H1 (cell line): ENCODE data around the gene ENTPD8. TPM values are rescaled to one million over a fixed set of nuclear protein-coding genes. Genes with fewer than 3 reads are reported as not detected.

ENCODE experiments used
- CTCF ChIA-PET: fragments of 300-600 bp; sonication (Branson Sonifier 250); formaldehyde crosslinking; loops from one replicate; lab custom pipeline; 2021; ENCODE audit not compliant: partially characterized antibody; lab: Charles Lee
- POLR2A ChIA-PET: fragments of 300-600 bp; sonication (Branson Sonifier 250); formaldehyde crosslinking; loops from one replicate; lab custom pipeline; 2021; ENCODE audit warnings: inconsistent platforms; ENCODE audit not compliant: partially characterized antibody; lab: Charles Lee
- DNase-seq, 2 experiments: peaks; one replicate each; pipeline versions ENCODE4 v3.0.0 to v3.0.0-alpha.2; 2010 to 2022; ENCODE audit warnings: low spot score in 2 of 2, low read depth in 1 of 2, mixed read lengths in 1 of 2
- FAIRE-seq: peaks from 2 replicates; lab custom pipeline; 2011; peaks lifted over from hg19 to GRCh38; lab: Jason Lieb, UNC
- H2AFZ ChIP-seq: 2 replicates; pipeline ENCODE4 v1.8.1; 2012; ENCODE audit warnings: low read length, inconsistent platforms
- H2AK5ac ChIP-seq: 2 replicates; pipeline ENCODE4 v1.6.1; 2013; ENCODE audit warnings: low read depth, low read length
- H2BK120ac ChIP-seq: replicated peaks from 2 replicates; pipeline ENCODE3; 2013; ENCODE audit warnings: low read depth, low read length, inconsistent platforms
- H2BK12ac ChIP-seq: 2 replicates; pipeline ENCODE4 v1.6.1; 2013; ENCODE audit warnings: low read depth, low read length
- H2BK15ac ChIP-seq: 2 replicates; pipeline ENCODE4 v1.6.1; 2013; ENCODE audit warnings: low read length
- H2BK20ac ChIP-seq: 2 replicates; pipeline ENCODE4 v1.6.1; 2013; ENCODE audit warnings: low read length
- H2BK5ac ChIP-seq: 2 replicates; pipeline ENCODE4 v1.6.1; 2013; ENCODE audit warnings: low read depth, low read length
- H3K14ac ChIP-seq: 2 replicates; pipeline ENCODE4 v1.6.1; 2013; ENCODE audit warnings: inconsistent platforms; ENCODE audit not compliant: insufficient read length
- H3K18ac ChIP-seq: 2 replicates; pipeline ENCODE4 v1.6.1; 2013; ENCODE audit warnings: low read length; ENCODE audit errors: extremely low read depth
- H3K23ac ChIP-seq: 2 replicates; pipeline ENCODE4 v1.6.1; 2013; ENCODE audit warnings: inconsistent platforms; ENCODE audit not compliant: insufficient read length
- H3K23me2 ChIP-seq: 2 replicates; pipeline ENCODE4 v1.6.1; 2013; ENCODE audit warnings: low read depth, low read length
- H3K27ac ChIP-seq: 2 replicates; pipeline ENCODE4 v1.6.1; 2011; ENCODE audit warnings: low read depth, low read length, inconsistent platforms
- H3K27me3 ChIP-seq, 4 experiments: replicated peaks in 1 of 4; 1 replicate in 1 of 4; 2 replicates in 3 of 4; pipeline versions ENCODE4 v1.6.1 to v1.8.1; 2011 to 2013; ENCODE audit warnings: low read length in 3 of 4, mild to moderate bottlenecking in 3 of 4, inconsistent platforms in 2 of 4, mixed read lengths in 2 of 4, moderate library complexity in 1 of 4; ENCODE audit not compliant: control insufficient read depth in 3 of 4, insufficient read depth in 3 of 4; ENCODE audit errors: extremely low read depth in 1 of 4
- H3K36me3 ChIP-seq, 4 experiments: 2 replicates each; pipeline versions ENCODE4 v1.6.1 to v1.8.1; 2011 to 2013; ENCODE audit warnings: mild to moderate bottlenecking in 4 of 4, low read length in 3 of 4, moderate library complexity in 2 of 4, control low read depth in 1 of 4, inconsistent platforms in 1 of 4; ENCODE audit not compliant: insufficient read depth in 4 of 4, control insufficient read depth in 2 of 4
- H3K4ac ChIP-seq: replicated peaks from 2 replicates; pipeline ENCODE3; 2013; ENCODE audit warnings: low read length, low read depth, mixed read lengths, inconsistent platforms; ENCODE audit not compliant: insufficient read length
- H3K4me1 ChIP-seq, 4 experiments: replicated peaks in 1 of 4; 1 replicate in 1 of 4; 2 replicates in 3 of 4; pipeline versions ENCODE4 v1.6.1 to v1.8.1; 2011 to 2013; ENCODE audit warnings: low read length in 3 of 4, inconsistent platforms in 2 of 4, mixed read lengths in 1 of 4; ENCODE audit not compliant: insufficient read depth in 4 of 4, control insufficient read depth in 3 of 4
- H3K4me2 ChIP-seq, 2 experiments: 2 replicates each; pipeline versions ENCODE4 v1.6.1 to v1.8.1; 2011 to 2013; ENCODE audit warnings: low read depth in 2 of 2, low read length in 2 of 2, control low read depth in 1 of 2, inconsistent platforms in 1 of 2, mild to moderate bottlenecking in 1 of 2; ENCODE audit not compliant: insufficient read depth in 1 of 2
- H3K4me3 ChIP-seq, 4 experiments: fragments of 200-600, 300-600 bp in 1 of 4; sonication (generic), shearing (Covaris generic), sonication (Bioruptor Twin) in 1 of 4; 2 replicates each; pipeline versions ENCODE4 v1.5.1 to v1.8.1; 2011 to 2016; ENCODE audit warnings: low read length in 4 of 4, low read depth in 3 of 4, control low read depth in 2 of 4, inconsistent platforms in 2 of 4, mild to moderate bottlenecking in 2 of 4, mixed read lengths in 1 of 4, moderate library complexity in 1 of 4; ENCODE audit not compliant: insufficient read depth in 2 of 4; ENCODE audit errors: extremely low read depth in 1 of 4
- H3K56ac ChIP-seq: replicated peaks from 2 replicates; pipeline ENCODE3; 2013; ENCODE audit warnings: low read depth, mild to moderate bottlenecking, mixed read lengths, low read length, inconsistent platforms; ENCODE audit not compliant: insufficient read length
- H3K79me1 ChIP-seq: 2 replicates; pipeline ENCODE4 v1.6.1; 2013; ENCODE audit warnings: low read depth, low read length, control low read depth
- H3K79me2 ChIP-seq, 2 experiments: 2 replicates each; pipeline versions ENCODE4 v1.6.1 to v1.8.1; 2012 to 2013; ENCODE audit warnings: low read length in 2 of 2, mild to moderate bottlenecking in 2 of 2, inconsistent platforms in 1 of 2; ENCODE audit not compliant: insufficient read depth in 2 of 2, control insufficient read depth in 1 of 2
- H3K9ac ChIP-seq, 4 experiments: replicated peaks in 1 of 4; 1 replicate in 1 of 4; 2 replicates in 3 of 4; pipeline versions ENCODE4 v1.6.1 to v1.8.1; 2011 to 2013; ENCODE audit warnings: low read depth in 3 of 4, low read length in 3 of 4, control low read depth in 2 of 4, mild to moderate bottlenecking in 2 of 4, moderate library complexity in 2 of 4, inconsistent platforms in 1 of 4; ENCODE audit errors: extremely low read depth in 1 of 4
- H3K9me3 ChIP-seq, 2 experiments: 2 replicates each; pipeline versions ENCODE4 v1.6.1 to v1.8.1; 2012 to 2013; ENCODE audit warnings: mild to moderate bottlenecking in 2 of 2, moderate library complexity in 2 of 2, control low read depth in 1 of 2, inconsistent platforms in 1 of 2, low read depth in 1 of 2, low read length in 1 of 2, mixed read lengths in 1 of 2; ENCODE audit not compliant: insufficient read depth in 2 of 2
- H4K20me1 ChIP-seq, 2 experiments: replicated peaks in 1 of 2; 2 replicates each; pipeline versions ENCODE3 to v1.8.1; 2011 to 2013; ENCODE audit warnings: inconsistent platforms in 2 of 2, low read length in 2 of 2, mild to moderate bottlenecking in 1 of 2; ENCODE audit not compliant: insufficient read depth in 2 of 2, control insufficient read depth in 1 of 2
- H4K5ac ChIP-seq: 2 replicates; pipeline ENCODE4 v1.6.1; 2013; ENCODE audit warnings: low read length, low read depth, mixed read lengths, inconsistent platforms; ENCODE audit not compliant: insufficient read length
- H4K8ac ChIP-seq: 2 replicates; pipeline ENCODE4 v1.8.0; 2013; ENCODE audit warnings: mild to moderate bottlenecking, moderate library complexity, low read length, inconsistent platforms; ENCODE audit not compliant: insufficient read depth; ENCODE audit errors: extremely low read depth
- H4K91ac ChIP-seq: replicated peaks from 2 replicates; pipeline ENCODE3; 2013; ENCODE audit warnings: low read length, mixed read lengths, inconsistent platforms; ENCODE audit not compliant: insufficient read length
- HDAC2 ChIP-seq, 2 experiments: fragments of 300-600 bp in 1 of 2; sonication (generic) in 1 of 2; IDR thresholded peaks; 2 replicates each; pipeline ENCODE4 v1.6.1; 2011 to 2012; ENCODE audit warnings: low read depth in 2 of 2, low read length in 2 of 2, mild to moderate bottlenecking in 2 of 2, moderate library complexity in 2 of 2, borderline replicate concordance in 1 of 2, inconsistent platforms in 1 of 2
- MAX ChIP-seq: IDR thresholded peaks from 2 replicates; pipeline ENCODE4 v1.6.1; 2012; ENCODE audit warnings: inconsistent platforms
- RBBP5 ChIP-seq: IDR thresholded peaks from 2 replicates; pipeline ENCODE4 v1.7.1; 2012; ENCODE audit warnings: low read depth, mild to moderate bottlenecking, inconsistent platforms, low read length, moderate library complexity, borderline replicate concordance
- WGBS, 2 experiments: shearing (Covaris generic) in 1 of 2; methylation state at CpG; one replicate each; pipeline versions ENCODE4 v1.1.6 to v1.1.7; 2013 to 2015; ENCODE audit warnings: low lambda C conversion rate in 2 of 2, mixed read lengths in 2 of 2, inconsistent platforms in 1 of 2, low coverage in 1 of 2, missing lambda C conversion rate in 1 of 2; ENCODE audit not compliant: insufficient replicate concordance in 2 of 2, insufficient coverage in 1 of 2, insufficient read length in 1 of 2; ENCODE audit errors: extremely low coverage in 1 of 2, missing lambda C conversion rate in 1 of 2; 5-methylcytosine and 5-hydroxymethylcytosine counted together
- polyA plus RNA-seq, 7 experiments: library from polyadenylated mRNA; depleted of rRNA in 3 of 7; stranded (reverse) in 5 of 7; unstranded in 2 of 7; fragments of >200 nt in 5 of 7; fragments of 200-250 nt in 2 of 7; gene quantifications; 1 replicate in 5 of 7; 2 replicates in 1 of 7; 4 replicates in 1 of 7; pipeline versions ENCODE4 v1.2.1 to v1.2.3, GENCODE V29; 2011 to 2013; ENCODE audit warnings: missing spikeins in 2 of 7, mixed read lengths in 2 of 7
- total RNA-seq: library from RNA; stranded (reverse); fragmentation: NEBNext Ultra II Directional; extraction: Animal tissue kit (Norgen Biotek cat#: 25700); gene quantifications from 2 replicates; pipeline ENCODE4 v1.2.1, GENCODE V29; 2021

Gene ENTPD8
- total and polyA plus RNA-seq, 2 of the 8 experiments (the other 6 are each of a cell fraction or from before 2014, with no cell fraction given): 0.48 to 0.51 TPM

DNA sequence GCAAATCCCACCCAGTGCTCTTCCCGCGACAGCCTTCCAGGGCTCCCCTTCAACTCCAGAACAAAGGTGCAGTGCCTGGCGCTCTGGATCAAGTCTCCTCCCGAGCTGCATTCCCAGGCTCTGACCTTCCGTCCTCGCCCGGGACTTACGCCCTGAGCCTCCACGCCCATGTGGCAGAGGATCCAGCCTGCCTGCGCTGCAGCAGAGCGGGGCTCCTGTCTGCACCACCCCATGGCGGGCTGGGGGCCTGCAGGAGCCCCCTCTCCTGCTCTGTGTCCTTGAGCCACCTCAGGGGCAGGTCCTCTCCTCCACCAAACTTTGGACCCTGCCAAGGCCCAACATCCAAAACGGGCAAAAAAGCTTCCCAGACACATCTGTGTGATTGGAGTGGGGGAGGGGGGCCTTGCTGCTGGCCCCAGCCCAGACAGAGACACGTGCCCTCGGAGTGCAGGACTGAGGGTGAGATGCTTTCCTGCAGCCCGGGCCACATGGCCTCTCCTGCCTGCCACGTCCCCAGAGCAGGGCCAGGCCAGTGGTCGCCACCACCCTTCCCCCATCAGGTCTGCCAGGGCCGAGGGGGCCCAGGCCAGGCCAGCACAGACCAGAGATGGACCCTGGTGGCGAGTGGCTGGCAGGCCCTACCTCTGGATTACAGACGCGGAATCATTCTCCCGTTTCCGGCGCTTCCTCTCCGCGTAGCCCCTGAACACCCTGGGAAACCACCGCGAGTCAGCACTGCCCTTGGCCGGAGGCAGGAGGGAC is 13.6 kb upstream of the ENTPD8 start:
- Histone ChIP-seq H4K20me1 (peaks cover 0 to 13% of the 10 kb centered on the region in 2 experiments), H4K5ac (no peak overlapping the region), H3K23ac (no peak overlapping the region), H3K9me3 (no peaks in the 10 kb centered on the region), H3K56ac (peak overlapping the region; percentile 73), H2BK15ac (peak overlapping the region; percentile 92; the same call in 1 of the 2 replicates), H3K4me1 (peaks cover 0 to 25% (median 18%) of the 10 kb centered on the region in 4 experiments; a peak in 6 of 7 replicates), H4K8ac (peak overlapping the region; percentile 57), H3K79me2 (no peaks in the 10 kb centered on the region; a peak in 1 of 4 replicates), H2BK12ac (peak overlapping the region; percentile 50; the same call in 1 of the 2 replicates), H3K79me1 (peaks cover 3% of the 10 kb centered on the region; the same call in 1 of the 2 replicates), H3K18ac (peak overlapping the region; percentile 83), H2AFZ (no peak overlapping the region), H3K4me3 (peak overlapping the region; percentile 23 to 56 (median 29); a peak in 7 of 8 replicates), H2AK5ac (no peak overlapping the region; the same call in 1 of the 2 replicates), H4K91ac (peak overlapping the region; percentile 5), H3K9ac (peak overlapping the region in 1 of 4 experiments; percentile 46; a peak in 2 of 7 replicates), H2BK5ac (peak overlapping the region; percentile 71; the same call in 1 of the 2 replicates), H3K4ac (no peak overlapping the region), H3K23me2 (peaks cover 13% of the 10 kb centered on the region; the same call in 1 of the 2 replicates), H3K27me3 (peaks cover 0 to 4% (median 0%) of the 10 kb centered on the region in 4 experiments; a peak in 3 of 7 replicates), H3K36me3 (peaks cover 0 to 14% (median 7%) of the 10 kb centered on the region in 4 experiments; a peak in 7 of 8 replicates), H3K14ac (no peak overlapping the region), H2BK120ac (no peak overlapping the region), H2BK20ac (no peak overlapping the region), H3K4me2 (peak overlapping the region; percentile 56 to 67), H3K27ac (0 out of 2 replicates have a peak overlapping the region, but pooled peaks have one; percentile 30)
- POLR2A ChIA-PET: interaction anchor here (0.8 to 3.6 kb wide), 4 partner anchors 11 to 214 kb away, joined by 3 to 28 read pairs (median 4); partner anchors contain the start of gene TUBB4B
- CTCF ChIA-PET: interaction anchor here (1.4 kb wide), 1 partner anchor 10 kb away, joined by 5 read pairs; no protein-coding TSS in a partner anchor
- no peak for DNase-seq
- no peak for TF ChIP-seq RBBP5
- peak; percentile 44; the same call in 1 of the 2 replicates for TF ChIP-seq MAX
- TF ChIP-seq HDAC2 (IDR thresholded peaks at IDR 0.05; ENCODE audit: borderline replicate concordance in 1 of 2, low read depth in 2 of 2, low read length in 2 of 2): peak in 1 of 2 experiments; percentile 4; a peak in 1 of 4 replicates
- WGBS, 2 experiments: 72% methylated on average over 29 of the region's 30 CpGs; no CpG with 5 or more reads in 1 of the 2 experiments
- no peak for FAIRE-seq
